Lung (tissue), 12 donors: ENCODE measurements around the gene GRIA4. TPM values are rescaled to one million over a fixed set of nuclear protein-coding genes. Genes with fewer than 3 reads are reported as not detected.

Source experiments
- ATAC-seq: fragments of 200-7000 bp; cut with Tn5 transposase; one replicate; pipeline ENCODE4 v1.9.1; 2020; ENCODE audit warnings: moderate number of reproducible peaks; ENCODE audit not compliant: insufficient read depth, low FRiP score
- DNase-seq, 3 donors: peaks; one replicate each; pipeline ENCODE4 v3.0.0-alpha.2; 2013 to 2017
- H3K27ac ChIP-seq, 2 donors: one replicate each; pipeline ENCODE4 v1.5.1; 2013; ENCODE audit warnings: mild to moderate bottlenecking in 2 of 2, moderate library complexity in 2 of 2, control low read depth in 1 of 2, inconsistent platforms in 1 of 2, low read depth in 1 of 2, low read length in 1 of 2
- H3K27me3 ChIP-seq, 3 donors: one replicate each; pipeline ENCODE4 v1.5.1; 2013; ENCODE audit warnings: low read length in 2 of 3; ENCODE audit not compliant: control insufficient read depth in 3 of 3, insufficient read depth in 3 of 3
- H3K36me3 ChIP-seq, 4 donors: one replicate each; pipeline ENCODE4 v1.5.1; 2013; ENCODE audit warnings: low read length in 4 of 4, mild to moderate bottlenecking in 1 of 4, moderate library complexity in 1 of 4; ENCODE audit not compliant: control insufficient read depth in 4 of 4, insufficient read depth in 4 of 4
- H3K4me1 ChIP-seq, 5 donors: one replicate each; pipeline ENCODE4 v1.5.1; 2013; ENCODE audit warnings: low read length in 5 of 5, mild to moderate bottlenecking in 2 of 5, moderate library complexity in 1 of 5; ENCODE audit not compliant: control insufficient read depth in 5 of 5, insufficient read depth in 5 of 5
- H3K4me3 ChIP-seq: one replicate; pipeline ENCODE4 v1.5.1; 2013; ENCODE audit warnings: mild to moderate bottlenecking, control low read depth, moderate library complexity
- H3K9ac ChIP-seq, 2 donors: one replicate each; pipeline ENCODE4 v1.5.1; 2013; ENCODE audit warnings: low read length in 2 of 2, control low read depth in 1 of 2; ENCODE audit not compliant: insufficient read depth in 1 of 2
- H3K9me3 ChIP-seq, 4 donors: one replicate each; pipeline ENCODE4 v1.5.1; 2013; ENCODE audit warnings: low read length in 3 of 4, mild to moderate bottlenecking in 1 of 4, moderate library complexity in 1 of 4; ENCODE audit not compliant: control insufficient read depth in 4 of 4, insufficient read depth in 3 of 4
- CTCF ChIP-seq: IDR thresholded peaks from 2 replicates; pipeline ENCODE4 v1.5.1; 2012; ENCODE audit warnings: mild to moderate bottlenecking; ENCODE audit errors: control extremely low read depth, extremely low read depth
- WGBS, 2 donors: extraction: QIAGEN DNeasy Blood & Tissue Kit; methylation state at CpG; one replicate each; pipeline ENCODE4 v1.1.7; 2013; 5-methylcytosine and 5-hydroxymethylcytosine counted together
- polyA plus RNA-seq, 2 donors: library from polyadenylated mRNA; stranded (reverse); fragments of 200-250 nt; gene quantifications; one replicate each; pipeline ENCODE4 v1.2.1, GENCODE V29; 2013
- total RNA-seq, 2 donors: library from RNA; depleted of rRNA in 1 of 2; stranded (reverse); fragments of >200 nt in 1 of 2; gene quantifications; one replicate each; pipeline ENCODE4 v1.2.1, GENCODE V29; 2014 to 2021
- donor health status: control.
- donor health status: control.
- donor health status: Bipolar disorder and iron deficiency.
- donor health status: healthy.
- donor health status: DM: yes; HTN: yes; CAD: no.

GRIA4 gene
- total and polyA plus RNA-seq, 4 donors: 0.12 to 0.77 TPM; not detected in 2

GRCh38 chr11:105723269-105723668 is 113.4 kb downstream of the GRIA4 start:
- no peaks in the 10 kb centered on the region for H3K36me3 ChIP-seq
- H3K9ac ChIP-seq: no peak overlapping the region
- 83 to 88% methylated on average over 3 of the region's 3 CpGs for WGBS, 2 donors
- no peak overlapping the region for H3K27ac ChIP-seq
- H3K27me3 ChIP-seq: no peaks in the 10 kb centered on the region
- ATAC-seq (no peak), DNase-seq (no peak)
- H3K4me3 ChIP-seq: no peak overlapping the region
- peaks cover 0 to 6% (median 0%) of the 10 kb centered on the region in 4 donors for H3K9me3 ChIP-seq
- TF ChIP-seq CTCF: no peak
- H3K4me1 ChIP-seq: no peaks in the 10 kb centered on the region

- peaks cover 0 to 6% (median 1%) of the 10 kb centered on the region in 4 donors for H3K9me3 ChIP-seq
- no peak for TF ChIP-seq CTCF
- H3K27ac ChIP-seq: no peak overlapping the region
- no peaks in the 10 kb centered on the region for H3K4me1 ChIP-seq
- H3K9ac ChIP-seq: no peak overlapping the region
- no peak overlapping the region for H3K4me3 ChIP-seq
- no peaks in the 10 kb centered on the region for H3K36me3 ChIP-seq
- DNase-seq (no peak), ATAC-seq (no peak)
- no peaks in the 10 kb centered on the region for H3K27me3 ChIP-seq
- WGBS, 2 donors: 86 to 92% methylated on average over 3 of the region's 3 CpGs
These were observed 122.7 kb downstream of the GRIA4 start for GRCh38 chr11:105732611-105733010.

DNA sequence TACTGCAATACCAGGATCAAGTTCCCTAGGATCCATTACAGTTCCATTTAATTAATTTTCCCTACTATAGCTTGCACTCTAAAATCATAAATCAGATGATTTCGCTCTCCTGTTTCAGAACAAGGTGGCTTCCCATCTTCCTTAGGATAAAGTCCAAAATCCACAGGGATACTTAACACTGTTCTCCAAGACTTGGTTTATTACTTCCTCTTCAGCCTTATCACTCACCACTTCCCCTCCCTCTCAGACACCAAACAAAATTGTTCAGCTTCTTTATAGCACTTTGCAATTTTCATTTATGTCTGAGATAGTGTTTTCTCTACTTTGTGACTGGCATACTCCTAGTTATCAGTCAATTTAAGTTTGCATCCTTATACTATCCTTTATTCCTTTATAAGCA is 124.6 kb downstream of the GRIA4 start:
- WGBS, 2 donors: 86 to 91% methylated on average over 1 of the region's 1 CpG
- ATAC-seq (no peak), DNase-seq (no peak)
- Histone ChIP-seq H3K27me3 (no peaks in the 10 kb centered on the region), H3K27ac (no peak overlapping the region), H3K9me3 (peaks cover 0 to 6% (median 1%) of the 10 kb centered on the region in 4 donors), H3K9ac (no peak overlapping the region), H3K4me1 (no peaks in the 10 kb centered on the region), H3K4me3 (no peak overlapping the region), H3K36me3 (no peaks in the 10 kb centered on the region)
- no peak for TF ChIP-seq CTCF

DNA sequence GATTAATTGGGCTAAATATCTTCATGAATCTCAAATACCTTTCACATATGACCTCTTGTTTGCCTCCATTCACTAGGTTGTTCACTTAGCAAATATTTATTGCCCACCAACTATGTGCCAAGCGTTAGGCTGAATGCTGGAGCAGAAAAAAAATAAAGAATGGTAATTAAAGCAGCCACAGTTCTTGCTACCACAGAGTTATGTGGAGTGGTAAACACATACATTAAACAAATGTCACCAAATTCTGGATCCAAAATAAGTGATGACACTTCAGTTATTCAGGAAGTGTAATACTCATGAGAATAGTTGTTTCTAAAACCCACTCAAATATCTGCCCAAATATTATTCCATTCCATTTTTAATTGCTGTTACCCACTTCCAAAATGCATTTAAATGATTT is 128.4 kb downstream of the GRIA4 start:
- H3K4me3 ChIP-seq: no peak overlapping the region
- ATAC-seq (no peak), DNase-seq (no peak)
- H3K9ac ChIP-seq: no peak overlapping the region
- no peaks in the 10 kb centered on the region for H3K9me3 ChIP-seq
- 78 to 85% methylated on average over 1 of the region's 1 CpG for WGBS, 2 donors
- H3K4me1 ChIP-seq: no peaks in the 10 kb centered on the region
- TF ChIP-seq CTCF: no peak
- H3K36me3 ChIP-seq: no peaks in the 10 kb centered on the region
- H3K27ac ChIP-seq: no peak overlapping the region
- no peaks in the 10 kb centered on the region for H3K27me3 ChIP-seq
